K562 (cell line): ENCODE measurements around the gene A2ML1. TPM values are rescaled to one million over a fixed set of nuclear protein-coding genes. Genes with fewer than 3 reads are reported as not detected.

Experiments
- ATAC-seq: fragments of 200-7000 bp; cut with Tn5 transposase; 3 replicates; pipeline ENCODE4 v1.9.1; 2020; ENCODE audit warnings: moderate library complexity
- BruUV-seq: library from RNA; stranded (reverse); fragments of 400-500 nt; replicated peaks from 2 replicates; lab custom pipeline; 2021; lab: Mats Ljungman, UMichigan
- CTCF ChIA-PET: fragments of 300-600 bp; formaldehyde crosslinking; extraction: SDS; loops from one replicate; lab custom pipeline; 2021; ENCODE audit warnings: low intra/inter-chr PET ratio; lab: Yijun Ruan, JAX
- POLR2A ChIA-PET: fragments of 300-600, 350-650 bp; sonication (Branson Sonifier 250); formaldehyde crosslinking; extraction: SDS; loops from one replicate; lab custom pipeline; 2021; ENCODE audit warnings: antibody characterized with exemption, inconsistent platforms; lab: Yijun Ruan, JAX
- DNase-seq, 4 experiments: peaks; one replicate each; pipeline versions ENCODE4 v3.0.0 to v3.0.0-alpha.2; 2011 to 2018; ENCODE audit warnings: low spot score in 3 of 4, mixed read lengths in 3 of 4; ENCODE audit errors: extremely low read depth in 1 of 4
- FAIRE-seq: peaks from 2 replicates; lab custom pipeline; 2011; peaks lifted over from hg19 to GRCh38; lab: Jason Lieb, UNC
- H2AFZ ChIP-seq: 2 replicates; pipeline ENCODE4 v1.6.0; 2011; ENCODE audit warnings: low read depth, low read length, control low read depth, inconsistent platforms
- H3K27ac ChIP-seq: fragments of 200-600 bp; 3 replicates; pipeline ENCODE4 v1.8.0; 2011; ENCODE audit warnings: low read depth, mild to moderate bottlenecking, control low read depth, inconsistent platforms, low read length, moderate library complexity, mixed read lengths; ENCODE audit errors: extremely low read depth
- H3K27me3 ChIP-seq, 2 experiments: fragments of 300-600 bp in 1 of 2; 2 replicates in 1 of 2; 3 replicates in 1 of 2; pipeline versions ENCODE4 v1.6.0 to v1.8.0; 2011; ENCODE audit warnings: inconsistent platforms in 2 of 2, low read length in 2 of 2, mild to moderate bottlenecking in 1 of 2, mixed read lengths in 1 of 2, moderate library complexity in 1 of 2; ENCODE audit not compliant: control insufficient read depth in 2 of 2, insufficient read depth in 2 of 2
- H3K36me3 ChIP-seq: fragments of 300-600 bp; 3 replicates; pipeline ENCODE4 v1.8.0; 2011; ENCODE audit warnings: mild to moderate bottlenecking, low read length, inconsistent platforms; ENCODE audit not compliant: control insufficient read depth, insufficient read depth
- H3K4me1 ChIP-seq, 2 experiments: fragments of 200-600 bp in 1 of 2; replicated peaks in 1 of 2; 2 replicates in 1 of 2; 3 replicates in 1 of 2; pipeline versions ENCODE4 v1.5.1 to v1.8.0; 2011; ENCODE audit warnings: inconsistent platforms in 2 of 2, low read length in 2 of 2, mild to moderate bottlenecking in 1 of 2, mixed read lengths in 1 of 2, moderate library complexity in 1 of 2; ENCODE audit not compliant: control insufficient read depth in 2 of 2, insufficient read depth in 2 of 2
- H3K4me2 ChIP-seq: 2 replicates; pipeline ENCODE4 v1.6.1; 2011; ENCODE audit warnings: low read length, control low read depth, inconsistent platforms, mixed read lengths; ENCODE audit not compliant: insufficient read depth
- H3K4me3 ChIP-seq: fragments of 200-600 bp; sonication (generic), shearing (Covaris generic); 2 replicates; pipeline ENCODE4 v1.5.1; 2016; ENCODE audit warnings: control low read depth, inconsistent platforms
- H3K79me2 ChIP-seq: fragments of 200-600 bp; 3 replicates; pipeline ENCODE4 v1.8.0; 2011; ENCODE audit warnings: low read length, inconsistent platforms; ENCODE audit not compliant: control insufficient read depth, insufficient read depth
- H3K9ac ChIP-seq, 2 experiments: 2 replicates each; pipeline versions ENCODE4 v1.6.0 to v1.6.1; 2011; ENCODE audit warnings: low read depth in 2 of 2, low read length in 2 of 2, control low read depth in 1 of 2, inconsistent platforms in 1 of 2, mild to moderate bottlenecking in 1 of 2, mixed read lengths in 1 of 2; ENCODE audit not compliant: insufficient read depth in 1 of 2
- H3K9me1 ChIP-seq: one replicate; pipeline ENCODE4 v1.6.0; 2011; ENCODE audit warnings: inconsistent platforms, mild to moderate bottlenecking, low read length, moderate library complexity; ENCODE audit not compliant: control insufficient read depth, insufficient read depth
- H3K9me3 ChIP-seq: replicated peaks from 2 replicates; pipeline ENCODE4 v1.5.1; 2011; ENCODE audit warnings: low read depth, low read length, inconsistent platforms; ENCODE audit not compliant: control insufficient read depth, insufficient read depth
- H4K20me1 ChIP-seq: replicated peaks from 2 replicates; pipeline ENCODE4 v1.6.1; 2011; ENCODE audit warnings: low read length, inconsistent platforms, mixed read lengths; ENCODE audit not compliant: control insufficient read depth, insufficient read depth
- C11orf30 ChIP-seq: fragments of 450-650 bp; IDR thresholded peaks from 2 replicates; pipeline ENCODE4 v1.6.1; 2016; ENCODE audit warnings: low read depth, mild to moderate bottlenecking
- IFI16 ChIP-seq: fragments of 250-450 bp; sonication (Bioruptor Pico); IDR thresholded peaks from 2 replicates; pipeline ENCODE4 v2.1.2; 2022; ENCODE audit warnings: mild to moderate bottlenecking, inconsistent platforms
- ZNF316 ChIP-seq: fragments of 450-650 bp; IDR thresholded peaks from 2 replicates; pipeline ENCODE4 v1.6.1; 2016
- WGBS: fragments of 100-300 bp; shearing (Covaris generic); methylation state at CpG from one replicate; pipeline ENCODE4 v1.1.6; 2016; ENCODE audit warnings: low coverage, mixed read lengths; ENCODE audit not compliant: insufficient coverage; ENCODE audit errors: missing lambda C conversion rate; 5-methylcytosine and 5-hydroxymethylcytosine counted together
- in situ Hi-C: fragments of 300-500 bp; cut with MboI; formaldehyde crosslinking; loops from 4 replicates; pipeline ENCODE4 v1.15.0; 2018; ENCODE audit warnings: inconsistent platforms, mixed read lengths
- intact Hi-C: fragments of 100-400 bp; cut with micrococcal nuclease; formaldehyde crosslinking; loops from 2 replicates; pipeline ENCODE4 v1.14.2; 2022
- polyA plus RNA-seq, 8 experiments: library from polyadenylated mRNA; depleted of rRNA in 4 of 8; stranded (reverse) in 5 of 8; unstranded in 3 of 8; fragments of >200 nt; fragmentation: Nextera tagmentation in 2 of 8; fragmentation: Illumina TruSeq in 1 of 8; extraction: Ambion mirVana in 2 of 8; extraction: Trizol in 1 of 8; gene quantifications; 2 replicates each; pipeline versions ENCODE4 v1.2.1 to v1.2.3, GENCODE V29; 2011 to 2014; ENCODE audit warnings: inconsistent platforms in 1 of 8, missing spikeins in 1 of 8
- total RNA-seq, 7 experiments: library from RNA; depleted of rRNA in 6 of 7; stranded (reverse); fragments of >200 nt in 6 of 7; fragmentation: Illumina TruSeq in 2 of 7; extraction: Trizol in 2 of 7; gene quantifications; 2 replicates each; pipeline versions ENCODE4 v1.2.1 to v1.2.3, GENCODE V29; 2011 to 2021; ENCODE audit warnings: low replicate concordance in 1 of 7
- TF ChIP-seq, protein P1 (sequence below): fragments of 250-450 bp; sonication (Bioruptor Pico); IDR thresholded peaks from 2 replicates; pipeline ENCODE4 v1.8.0; 2021; ENCODE audit warnings: borderline replicate concordance, mild to moderate bottlenecking, moderate library complexity; ENCODE audit not compliant: poor library complexity, severe bottlenecking

The A2ML1 gene
- total and polyA plus RNA-seq, 9 of the 15 experiments (the other 6 are each of a cell fraction or from before 2014, with no cell fraction given) = 0.04 to 0.47 (median 0.13) TPM

DNA sequence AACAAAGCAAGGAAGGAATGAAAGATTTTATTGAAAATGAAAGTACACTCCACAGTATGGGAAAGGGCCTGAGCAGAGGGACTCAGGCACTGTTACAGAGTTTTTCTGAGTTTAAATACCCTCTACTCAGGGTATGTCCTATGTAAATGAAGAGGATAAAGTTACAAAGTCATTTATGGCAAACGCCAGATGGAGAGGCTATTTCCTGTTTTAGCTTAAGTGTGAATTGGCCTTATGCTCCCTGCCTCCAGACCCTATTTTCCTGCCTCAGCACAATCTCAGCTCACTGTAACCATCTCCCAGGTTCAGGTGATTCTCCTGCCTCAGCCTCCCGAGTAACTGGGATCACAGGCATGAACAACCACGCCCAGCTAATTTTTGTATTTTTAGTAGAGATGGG, 85.1 kb downstream of the A2ML1 start:
- whole genome bisulfite sequencing = 30% methylated on average over 3 of the region's 3 CpGs
- ChIA-PET POLR2A (no interaction called here), CTCF (interaction anchor here (0.6 kb wide), 1 partner anchor 56 kb away, joined by 3 read pairs; no protein-coding TSS in a partner anchor)
- in situ Hi-C loops (no loop called here), intact Hi-C loops (no loop called here)
- Histone ChIP-seq H3K9me3 (no peaks in the 10 kb centered on the region), H3K4me1 (no peaks in the 10 kb centered on the region), H3K27ac (no peak overlapping the region), H3K4me2 (no peak overlapping the region), H3K9me1 (no peaks in the 10 kb centered on the region), H3K36me3 (no peaks in the 10 kb centered on the region), H3K27me3 (no peaks in the 10 kb centered on the region)
- BruUV-seq = no TSS peak
- ATAC-seq (no peak), DNase-seq (no peak), FAIRE-seq (no peak)
- TF ChIP-seq, protein P1, sequence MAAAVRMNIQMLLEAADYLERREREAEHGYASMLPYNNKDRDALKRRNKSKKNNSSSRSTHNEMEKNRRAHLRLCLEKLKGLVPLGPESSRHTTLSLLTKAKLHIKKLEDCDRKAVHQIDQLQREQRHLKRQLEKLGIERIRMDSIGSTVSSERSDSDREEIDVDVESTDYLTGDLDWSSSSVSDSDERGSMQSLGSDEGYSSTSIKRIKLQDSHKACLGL (CRISPR knock-in tag) = no peak
- TF ChIP-seq C11orf30 (0 out of 2 replicates have a peak, but pooled peaks have one; percentile 12), ZNF316 (peak; percentile 54; the same call in 1 of the 2 replicates)
- TF ChIP-seq, all 486 proteins: peak for 2
- H3K79me2 ChIP-seq = no peaks in the 10 kb centered on the region
- no peak overlapping the region for H3K9ac ChIP-seq
- H2AFZ ChIP-seq = no peak overlapping the region; the same call in 1 of the 2 replicates
- no peak overlapping the region for H3K4me3 ChIP-seq
- no peaks in the 10 kb centered on the region for H4K20me1 ChIP-seq

GRCh38 chr12:8909752-8910151, 87.3 kb downstream of the A2ML1 start:
- 44% methylated on average over 5 of the region's 5 CpGs for WGBS
- Histone ChIP-seq H3K36me3 (no peaks in the 10 kb centered on the region), H3K9me1 (no peaks in the 10 kb centered on the region)
- in situ Hi-C loops = no loop called here
- no peak for TF ChIP-seq IFI16 (CRISPR knock-in tag)
- TF ChIP-seq, all 486 proteins: peak for 0
- ChIA-PET CTCF (no interaction called here), POLR2A (interaction anchor here (1.6 kb wide), 1 partner anchor 19 kb away, joined by 3 read pairs; no protein-coding TSS in a partner anchor)
- no peak overlapping the region for H3K4me3 ChIP-seq
- no peaks in the 10 kb centered on the region for H3K79me2 ChIP-seq
- H3K27ac ChIP-seq = no peak overlapping the region
- no peak for FAIRE-seq
- no peak overlapping the region for H3K9ac ChIP-seq
- H4K20me1 ChIP-seq = no peaks in the 10 kb centered on the region
- H3K9me3 ChIP-seq = no peaks in the 10 kb centered on the region
- no peak for DNase-seq
- no peaks in the 10 kb centered on the region for H3K27me3 ChIP-seq
- peaks cover 2 to 6% of the 10 kb centered on the region in 2 experiments; a peak in 3 of 5 replicates for H3K4me1 ChIP-seq
- H2AFZ ChIP-seq = no peak overlapping the region
- H3K4me2 ChIP-seq = no peak overlapping the region
- no peak for ATAC-seq
- no TSS peak for BruUV-seq
- intact Hi-C loops = no loop called here
